SK-MEL-5 (cell line): Measurements from ENCODE around the gene CHD8. TPM values are rescaled to one million over a fixed set of nuclear protein-coding genes. Genes with fewer than 3 reads are reported as not detected.
"Not testable (repeated sequence)": the region's sequence is repeated elsewhere in the genome, so short reads cannot be mapped to it uniquely, and the experiment has no call there.

Experiments
- DNase-seq: peaks from one replicate; pipeline ENCODE4 v3.0.0-alpha.2; 2016; ENCODE audit warnings: low read depth, low spot score
- in situ Hi-C: cut with HindIII; loops from 2 replicates; pipeline ENCODE4 v1.10.0; 2016; ENCODE audit warnings: low sequenced_read_pairs, high pct_unique_total_duplicates, low pct_unique_long_range_greater_than_20kb
- total RNA-seq: library from RNA; depleted of rRNA; stranded (reverse); fragments of >200 nt; shearing (Covaris generic); gene quantifications from 2 replicates; pipeline ENCODE4 v1.2.3, GENCODE V29; 2014

The CHD8 gene
- total RNA-seq, 1 experiment from 2014 or later, result 27.8 TPM

- DNase-seq, result no peak
- in situ Hi-C loops, result no loop called here
These were observed 70.6 kb downstream of the CHD8 start for GRCh38 chr14:21385188-21385904.

GRCh38 chr14:21384494-21384851 lies 71.5 kb downstream of the CHD8 start:
- in situ Hi-C loops, result no loop called here
- DNase-seq, result no peak

GRCh38 chr14:21383848-21384493 lies 72.0 kb downstream of the CHD8 start, which contains the start of gene SUPT16H:
Gene SUPT16H, minus strand, starts transcription at chr14:21384019. Its CDS starts 92 bp downstream, at chr14:21383927.
- peak; percentile 95 for DNase-seq
- in situ Hi-C loops, result no loop called here

- peak; percentile 53 for DNase-seq
- in situ Hi-C loops, result no loop called here
These were observed 72.8 kb downstream of the CHD8 start for GRCh38 chr14:21382886-21383847.

GRCh38 chr14:21382095-21382494 lies 73.8 kb downstream of the CHD8 start:
- no peak for DNase-seq
- in situ Hi-C loops, result no loop called here

- no peak for DNase-seq
- in situ Hi-C loops, result no loop called here
These were observed 76.6 kb downstream of the CHD8 start for GRCh38 chr14:21379338-21379737.

GRCh38 chr14:21373980-21374379 lies 81.9 kb downstream of the CHD8 start:
- DNase-seq, result no peak
- in situ Hi-C loops, result no loop called here

- in situ Hi-C loops, DNase-seq: not testable (repeated sequence)
These were observed 83.1 kb downstream of the CHD8 start for GRCh38 chr14:21372814-21373213.

GRCh38 chr14:21369949-21370679 lies 85.8 kb downstream of the CHD8 start:
- peak; percentile 33 for DNase-seq
- in situ Hi-C loops, result no loop called here

GRCh38 chr14:21367582-21368144 lies 88.3 kb downstream of the CHD8 start:
- in situ Hi-C loops, result no loop called here
- no peak for DNase-seq

GRCh38 chr14:21356511-21356910 lies 99.4 kb downstream of the CHD8 start:
- in situ Hi-C loops, result no loop called here
- DNase-seq, result no peak

GRCh38 chr14:21352587-21352986 lies 103.3 kb downstream of the CHD8 start:
- in situ Hi-C loops, result no loop called here
- no peak for DNase-seq

GRCh38 chr14:21350539-21350938 lies 105.4 kb downstream of the CHD8 start:
- DNase-seq, result no peak
- in situ Hi-C loops, result no loop called here

- in situ Hi-C loops, result no loop called here
- DNase-seq, result no peak
These were observed 108.7 kb downstream of the CHD8 start for GRCh38 chr14:21347201-21347600.

- in situ Hi-C loops, result no loop called here
- no peak for DNase-seq
These were observed 109.3 kb downstream of the CHD8 start for GRCh38 chr14:21346532-21347135.

GRCh38 chr14:21343035-21343794 lies 112.7 kb downstream of the CHD8 start:
- in situ Hi-C loops, result no loop called here
- no peak for DNase-seq
